Inflammatory macrophage (primary cell): ENCODE measurements around the gene TUBA4A.
"Not testable (repeated sequence)": the region's sequence is repeated elsewhere in the genome, so short reads cannot be mapped to it uniquely, and the experiment has no call there.

ENCODE experiments used
- DNase-seq, 2 donors: peaks; one replicate each; pipeline ENCODE4 v3.0.0-alpha.2; 2020 to 2022
- total RNA-seq, 18 experiments: gene quantifications; one replicate each; lab custom pipeline; 2026; ENCODE audit warnings: mixed read lengths in 6 of 18, inconsistent platforms in 2 of 18; lab: John Stamatoyannopoulos, UW

Gene TUBA4A
- total RNA-seq, result 8.7 to 32.8 (median 21.0) reads per million in 18 experiments

DNA sequence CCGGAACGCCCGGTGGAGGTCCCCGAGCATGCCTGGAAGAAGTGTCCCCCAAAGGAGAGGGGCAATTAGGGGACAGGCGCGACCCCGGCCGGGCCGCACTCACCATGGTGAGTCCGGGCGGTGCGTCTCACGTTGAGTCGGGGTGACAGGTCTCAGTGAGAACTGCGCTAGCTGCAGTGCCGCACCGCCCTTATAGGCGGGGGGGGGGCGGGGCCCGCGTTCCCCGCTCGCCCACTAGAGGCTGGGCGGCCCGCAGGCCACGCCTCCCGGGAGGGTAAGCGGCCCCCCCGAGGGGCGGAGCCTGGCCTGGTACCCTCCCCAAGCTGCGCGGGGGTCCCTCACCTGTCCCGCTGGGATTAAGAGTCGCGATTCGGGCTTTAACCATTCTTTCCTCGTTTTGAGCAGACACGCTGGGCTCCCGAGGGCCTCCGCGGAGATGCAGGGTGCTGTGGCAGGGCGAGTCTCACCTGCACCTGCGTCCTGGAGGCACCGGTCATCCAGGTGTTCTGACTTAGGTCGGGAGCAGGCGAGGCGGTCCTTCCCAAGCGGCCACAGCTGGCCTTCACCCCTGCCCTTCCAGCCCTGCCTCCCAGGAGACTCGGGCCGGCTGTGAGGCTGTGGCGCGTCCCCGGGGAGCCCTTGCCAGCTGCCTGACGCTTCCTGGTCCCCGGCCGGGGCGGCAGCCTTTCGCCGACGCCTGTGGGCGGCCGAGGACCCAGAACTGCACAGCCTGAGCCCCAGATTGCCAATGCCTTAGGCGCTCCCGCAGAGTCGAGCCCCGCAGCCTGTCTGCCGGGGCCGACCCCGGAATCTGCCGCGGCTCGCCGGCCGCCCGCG lies at the start of gene TUBA4A:
Gene TUBA4A (minus strand): TSS at position 166 of the 837 bp plus-strand sequence. CDS start 60 bp downstream, at position 106.
- DNase-seq, result peak; percentile 81 to 90

DNA sequence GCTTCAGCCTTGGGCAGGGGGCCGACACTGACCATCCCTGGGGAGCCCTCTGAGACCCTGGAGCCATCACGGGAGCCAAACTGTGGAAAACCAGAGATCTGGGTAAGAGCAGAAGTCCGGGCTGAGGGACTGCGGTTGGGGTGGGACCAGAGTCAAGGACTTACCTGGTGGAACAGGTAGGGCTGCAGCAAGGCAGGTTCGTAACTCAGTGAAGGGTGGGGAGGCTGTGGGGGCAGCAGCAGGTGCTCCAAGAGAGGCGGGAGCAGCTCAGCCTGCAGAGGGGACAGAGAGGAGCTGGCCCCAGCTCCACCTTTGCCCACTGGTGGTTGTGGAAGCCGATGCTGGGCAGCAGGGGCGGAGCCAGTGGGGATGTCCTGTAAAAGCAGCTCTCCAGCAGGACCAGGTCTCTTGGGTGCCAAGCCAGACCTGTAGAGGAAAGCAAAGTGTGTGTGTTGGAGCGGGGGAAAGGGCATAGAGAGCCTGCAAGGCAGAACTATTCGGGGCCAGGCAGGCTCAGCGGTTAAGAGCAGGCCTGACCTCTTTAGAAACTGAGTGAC lies 48.8 kb upstream of the TUBA4A start:
- no peak for DNase-seq

DNA sequence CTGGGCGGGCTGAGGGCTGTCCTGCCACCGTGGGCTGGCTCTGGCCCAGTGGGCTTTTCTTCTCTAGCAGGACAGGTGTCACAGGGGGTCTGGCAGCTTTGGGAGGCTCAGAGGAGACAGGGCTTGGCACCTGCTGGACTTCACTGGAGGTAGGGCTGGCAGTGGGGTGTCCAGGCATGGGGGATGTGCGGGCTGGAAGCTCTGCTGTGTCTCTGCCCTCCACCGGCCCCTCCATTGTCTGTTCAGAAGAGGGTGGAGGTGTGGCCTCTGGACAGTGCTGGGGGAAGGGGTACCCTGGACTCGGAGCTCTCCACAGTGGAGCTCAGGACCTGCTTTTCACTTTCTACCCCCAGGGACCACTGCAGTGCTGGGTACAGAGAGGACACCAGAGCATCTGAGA lies 46.3 kb upstream of the TUBA4A start:
- no peak for DNase-seq

DNA sequence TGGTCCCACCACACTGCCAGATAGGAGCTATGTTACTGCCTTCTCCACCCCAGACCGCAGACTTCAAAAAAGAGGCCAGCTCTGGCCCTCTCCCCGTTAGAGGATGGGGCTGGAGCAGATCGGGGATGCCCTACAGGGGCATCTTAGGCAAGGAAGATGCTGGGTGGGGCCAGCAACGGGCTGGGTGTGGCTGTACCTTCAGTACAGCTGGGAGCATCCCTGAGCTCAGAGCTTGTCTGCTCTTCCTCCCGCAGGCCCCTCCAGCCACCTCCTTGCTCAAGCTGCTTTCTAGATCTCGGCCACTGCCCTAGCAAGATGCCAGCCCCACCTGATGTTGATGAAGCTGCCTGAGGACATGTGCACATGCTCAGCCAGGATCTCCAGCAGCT lies 45.6 kb upstream of the TUBA4A start:
- DNase-seq, result no peak

DNA sequence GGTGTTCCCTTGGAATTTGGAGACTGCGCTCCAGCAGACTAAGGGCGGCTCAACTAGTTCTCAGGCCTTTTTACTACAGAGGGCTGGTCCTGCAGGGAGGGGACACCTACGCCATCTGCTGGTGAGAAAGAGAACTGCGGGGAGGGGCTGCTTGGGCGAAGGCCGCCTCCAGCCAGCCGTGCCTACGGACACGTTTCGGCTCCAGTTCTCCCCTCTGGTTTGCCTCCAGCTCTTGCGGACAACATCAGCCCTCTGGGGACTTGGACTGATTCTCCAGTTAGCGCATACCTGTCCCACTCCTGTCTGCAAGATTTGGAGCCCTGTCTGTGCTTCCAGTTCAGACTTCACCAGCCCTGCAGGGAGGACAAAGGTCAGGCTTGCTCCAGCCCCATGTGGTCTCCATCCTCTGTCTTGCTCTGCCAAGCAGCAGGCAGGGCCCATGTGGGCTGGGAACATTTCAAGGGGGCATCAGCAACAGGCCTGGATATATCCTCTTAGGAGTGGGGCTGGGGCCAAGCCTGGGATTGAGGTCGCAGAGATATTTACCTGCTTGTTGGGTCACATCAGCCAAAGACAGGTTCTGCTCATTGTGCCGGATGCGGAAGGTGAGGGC lies 45.1 kb upstream of the TUBA4A start:
- peak; percentile 86 to 87 for DNase-seq

DNA sequence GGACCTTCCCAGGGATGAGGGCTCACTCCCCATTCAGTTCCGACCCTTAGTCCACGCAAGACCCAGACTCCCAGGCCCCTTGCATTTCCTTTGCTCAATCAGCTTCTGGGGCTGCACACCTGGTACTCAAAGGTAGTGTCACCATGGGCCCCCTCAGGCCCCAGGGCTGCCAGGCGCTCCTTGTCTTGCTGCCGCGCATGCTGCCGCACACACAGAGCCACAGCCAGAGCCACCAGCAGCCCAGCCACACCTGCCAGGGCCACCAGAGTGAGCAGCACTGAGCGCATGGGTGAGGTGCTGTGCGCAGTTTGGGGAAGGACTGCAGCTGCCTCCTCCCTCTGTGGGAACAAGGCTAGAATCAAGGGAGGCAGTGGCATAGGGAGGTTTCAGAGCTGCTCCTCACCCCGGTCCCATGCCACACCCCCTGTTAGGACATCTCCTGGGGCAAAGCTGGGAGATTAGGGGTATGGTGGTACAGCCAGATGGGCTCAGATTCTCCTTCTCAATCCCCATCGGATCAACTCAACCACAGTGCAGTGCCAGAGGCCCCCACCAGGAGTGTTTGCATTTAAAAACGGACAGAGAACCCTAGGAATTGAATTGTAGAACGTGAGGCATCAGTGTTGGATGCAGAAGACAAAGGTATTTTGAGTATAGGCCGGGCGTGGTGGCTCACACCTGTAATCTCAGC lies 44.2 kb upstream of the TUBA4A start:
- no peak for DNase-seq

DNA sequence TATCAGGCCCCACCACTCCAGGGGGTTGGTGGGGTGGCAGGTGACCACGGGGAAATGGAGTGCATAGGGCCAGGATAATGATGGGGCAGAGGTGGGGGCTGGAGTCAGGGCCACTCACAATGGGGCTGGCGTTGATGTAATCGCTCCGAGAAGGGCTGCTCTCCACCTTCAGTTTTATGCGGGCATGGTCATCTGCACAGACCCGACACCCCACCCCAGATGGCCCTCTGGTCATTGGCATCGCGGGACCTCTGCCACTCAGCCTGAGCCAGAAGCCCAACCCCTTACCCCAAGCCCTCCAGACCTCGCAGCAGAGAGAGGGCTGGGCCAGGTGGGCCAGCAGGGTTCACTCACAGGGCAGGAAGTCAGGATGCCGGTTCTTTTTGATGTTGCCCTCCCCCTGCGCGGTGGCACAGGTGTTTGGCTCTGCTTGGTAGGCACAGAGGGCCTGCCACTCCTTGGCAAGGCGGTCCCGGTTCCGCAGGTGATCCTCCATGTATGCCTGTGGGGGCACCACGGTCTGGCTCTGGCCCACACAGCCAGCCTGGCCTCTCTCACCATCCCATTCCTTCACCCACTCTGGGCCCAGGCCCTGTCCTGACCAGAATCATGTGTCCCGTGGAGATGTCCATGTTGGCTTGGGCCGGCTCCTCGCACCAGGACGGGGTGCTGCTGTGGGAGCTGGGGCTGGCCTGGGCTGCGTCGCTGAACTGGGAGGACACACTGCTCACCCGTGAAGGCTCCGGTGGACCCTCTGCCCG lies 43.1 kb upstream of the TUBA4A start:
- DNase-seq, result no peak

DNA sequence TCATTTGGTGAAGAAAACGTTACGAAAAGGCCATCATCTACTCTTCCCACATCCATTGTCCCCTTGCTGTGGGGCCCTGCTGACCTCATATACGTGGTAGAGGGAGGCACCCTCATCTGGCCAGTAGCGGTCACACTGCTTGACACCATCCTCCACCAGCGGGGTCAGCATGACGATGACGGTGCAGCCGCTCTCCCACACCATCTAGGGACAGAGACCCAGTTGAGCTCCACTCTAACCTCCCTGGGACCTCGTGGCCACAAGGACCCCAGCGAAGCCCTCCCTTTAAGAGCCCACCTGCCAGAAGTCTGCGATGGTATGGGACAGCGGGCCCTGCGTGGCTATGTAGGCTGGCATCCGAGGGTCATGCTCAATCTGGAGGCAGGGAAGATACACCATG lies 42.4 kb upstream of the TUBA4A start:
- DNase-seq, result no peak

DNA sequence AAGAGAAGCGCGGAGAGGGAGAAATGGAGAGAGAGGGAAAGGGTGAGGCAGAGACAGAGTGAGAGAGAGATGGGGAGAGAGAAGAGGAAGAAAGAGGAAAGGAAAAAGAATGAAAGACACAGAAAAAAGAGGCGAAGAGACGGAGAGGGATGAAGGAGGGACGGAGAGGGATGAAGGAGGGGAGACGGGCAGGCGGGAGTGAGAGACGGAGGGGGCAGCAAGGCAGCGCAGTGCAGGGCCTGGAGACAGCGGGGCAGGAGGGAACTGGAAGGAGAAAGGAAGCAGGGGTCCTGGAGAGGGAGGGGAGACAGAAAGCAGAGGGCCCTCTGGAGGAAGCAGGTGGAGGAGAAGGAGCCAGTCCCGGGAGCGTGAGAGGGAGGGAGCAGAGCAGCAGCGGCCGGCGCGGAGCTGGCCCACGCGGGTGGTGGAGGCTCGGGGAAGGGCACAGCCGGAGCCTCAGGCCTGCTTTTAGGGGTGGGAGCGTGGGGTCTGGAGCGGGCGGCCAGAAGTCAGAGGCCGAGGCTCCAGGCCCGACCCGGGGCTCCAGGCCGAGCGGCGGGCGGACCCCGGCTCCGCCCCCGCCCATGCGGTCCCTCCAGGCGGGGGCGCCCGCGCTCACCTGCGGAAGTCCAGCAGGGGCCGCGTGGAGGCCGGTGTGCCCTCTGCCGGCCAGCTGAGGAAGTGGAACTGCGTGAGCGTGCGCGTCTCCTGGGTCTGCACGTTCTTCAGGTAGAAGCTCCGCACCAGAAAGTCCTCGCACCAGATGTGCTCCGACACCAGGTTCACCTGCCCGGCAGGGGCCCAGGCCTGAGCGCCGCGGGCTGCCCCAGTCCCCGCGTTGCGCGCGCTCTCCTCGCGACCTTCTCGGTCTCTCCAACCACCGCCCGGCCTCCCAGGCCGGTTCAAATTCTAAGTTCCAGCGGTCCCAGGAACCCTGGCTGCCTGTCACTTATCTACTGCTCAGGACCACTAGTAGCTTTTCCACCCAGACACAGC lies 40.9 kb upstream of the TUBA4A start:
- peak; percentile 68 to 82 for DNase-seq

DNA sequence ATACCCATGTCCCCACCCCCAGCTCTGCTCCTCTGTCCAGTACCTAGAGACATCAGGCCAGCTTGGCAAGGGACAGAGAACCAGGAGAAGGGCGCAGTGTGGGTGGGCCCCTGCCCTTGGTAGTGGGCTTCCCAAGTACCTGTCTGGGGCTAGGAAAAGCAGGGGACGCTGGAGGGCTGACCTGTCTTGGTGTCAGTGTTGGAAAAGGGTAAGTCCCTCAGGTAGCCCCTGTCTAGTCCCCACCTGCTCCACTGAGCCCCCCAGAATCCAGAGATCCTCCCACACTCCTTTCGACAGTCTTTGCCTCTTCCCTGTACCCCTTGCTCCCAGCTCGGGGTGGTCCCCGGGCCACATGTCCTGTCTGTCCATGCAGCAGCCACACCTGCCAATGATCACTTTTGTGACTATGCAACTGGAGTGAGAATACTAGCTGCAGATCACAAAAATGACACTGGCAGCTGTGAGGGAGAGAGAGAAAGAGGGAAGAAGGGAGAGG lies 40.1 kb upstream of the TUBA4A start:
- no peak for DNase-seq

DNA sequence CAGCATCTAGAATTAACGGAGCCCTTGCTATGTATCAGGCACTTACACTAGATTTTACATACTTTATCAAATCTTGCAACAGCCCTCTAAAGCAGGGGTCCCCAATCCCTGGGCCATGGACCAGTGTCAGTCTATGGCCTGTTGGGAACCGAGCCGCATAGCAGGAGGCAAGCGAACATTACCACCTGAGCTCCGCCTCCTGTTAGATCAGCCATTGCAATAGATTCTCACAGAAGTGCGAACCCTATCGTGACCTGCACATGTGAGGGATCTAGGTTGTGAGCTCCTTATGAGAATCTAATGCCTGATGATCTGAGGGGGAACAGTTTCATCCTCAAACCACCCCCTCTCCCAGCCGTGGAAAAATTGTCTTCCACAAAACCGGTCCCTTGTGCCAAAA lies 38.9 kb upstream of the TUBA4A start:
- no peak for DNase-seq

DNA sequence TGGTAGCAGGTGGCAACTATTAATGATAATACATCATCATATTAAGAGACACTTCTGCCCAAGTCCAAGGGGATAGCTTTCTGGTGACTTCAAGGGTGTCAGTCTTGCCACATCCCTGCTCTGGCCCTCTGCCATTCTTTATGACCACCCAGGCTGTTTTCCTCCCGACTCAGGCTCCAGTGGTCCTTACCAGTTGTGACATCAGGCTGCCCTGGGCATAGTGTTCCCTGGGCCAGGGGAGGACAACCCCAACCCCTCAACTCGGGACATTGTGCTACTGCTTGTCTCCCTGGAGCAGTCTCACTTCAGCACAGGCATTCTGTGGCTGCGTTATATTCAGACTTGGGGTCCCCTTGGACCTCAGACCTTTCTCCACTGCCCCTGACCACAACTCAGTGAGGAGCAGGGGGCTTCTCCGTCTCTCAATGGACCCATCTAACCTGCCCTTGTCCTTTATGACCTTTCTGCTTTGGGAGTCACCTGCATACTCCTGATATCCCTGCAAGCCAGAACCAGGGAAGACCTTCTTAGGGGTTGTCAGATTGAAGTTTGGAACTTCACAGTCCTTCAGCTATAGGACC lies 38.3 kb upstream of the TUBA4A start:
- DNase-seq, result no peak

DNA sequence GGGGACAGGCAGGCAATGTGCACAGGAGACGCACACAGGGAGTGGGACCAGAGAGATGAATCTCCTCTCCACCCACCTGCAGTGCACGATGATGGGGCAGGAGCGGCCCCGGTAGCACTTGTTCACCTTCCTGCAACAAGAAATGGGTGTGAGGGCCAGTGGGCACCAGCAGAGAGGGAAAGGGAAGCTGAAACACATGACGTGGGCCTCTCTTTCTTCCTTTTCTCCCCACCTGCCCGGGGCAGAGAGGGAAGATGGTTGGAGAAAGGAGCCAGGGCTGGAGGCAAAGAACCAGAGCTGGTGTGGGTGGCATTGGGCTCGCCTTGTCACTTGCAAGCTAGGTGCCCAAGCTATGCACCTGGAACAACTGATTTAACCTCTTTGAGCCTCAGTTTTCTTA lies 37.7 kb upstream of the TUBA4A start:
- DNase-seq, result no peak

DNA sequence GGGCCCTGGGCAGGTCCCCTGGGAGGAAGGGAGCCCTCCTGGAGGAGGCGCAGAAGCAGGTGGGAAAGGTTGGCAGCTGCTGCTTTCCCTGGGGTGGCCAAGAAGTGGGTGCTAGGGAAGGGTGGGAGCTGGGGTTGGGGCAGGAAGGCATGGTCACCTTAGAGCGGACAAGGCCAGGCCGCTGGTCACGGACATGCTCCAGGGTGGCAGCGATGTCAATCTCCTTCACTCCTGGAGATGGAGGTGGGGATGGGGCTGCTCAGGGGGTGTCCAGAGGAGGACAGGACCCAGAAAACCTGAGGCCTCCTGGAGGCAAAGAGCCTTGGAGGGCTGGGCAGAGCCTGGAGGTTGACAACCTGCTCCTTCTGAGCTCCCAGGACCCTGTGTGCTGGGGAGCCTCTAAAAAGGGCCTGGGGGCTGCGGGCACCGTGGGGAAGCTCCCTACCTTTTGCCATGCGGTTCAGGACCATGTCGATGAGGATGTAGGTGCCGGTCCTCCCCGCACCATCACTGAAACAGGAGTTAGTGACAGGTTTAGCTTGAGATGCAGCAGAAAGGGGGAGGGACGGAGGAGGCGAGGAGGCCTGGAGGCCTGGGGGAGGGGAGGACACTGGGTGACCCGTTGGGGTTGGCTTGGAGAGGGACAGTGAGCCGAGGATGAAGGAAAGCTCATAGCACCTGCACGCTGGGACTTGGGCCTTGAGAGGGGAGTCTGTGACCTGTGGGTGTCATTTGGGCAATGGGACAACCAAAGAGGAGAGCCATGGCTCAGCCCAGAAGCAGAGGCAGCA lies 36.9 kb upstream of the TUBA4A start:
- DNase-seq, result no peak

DNA sequence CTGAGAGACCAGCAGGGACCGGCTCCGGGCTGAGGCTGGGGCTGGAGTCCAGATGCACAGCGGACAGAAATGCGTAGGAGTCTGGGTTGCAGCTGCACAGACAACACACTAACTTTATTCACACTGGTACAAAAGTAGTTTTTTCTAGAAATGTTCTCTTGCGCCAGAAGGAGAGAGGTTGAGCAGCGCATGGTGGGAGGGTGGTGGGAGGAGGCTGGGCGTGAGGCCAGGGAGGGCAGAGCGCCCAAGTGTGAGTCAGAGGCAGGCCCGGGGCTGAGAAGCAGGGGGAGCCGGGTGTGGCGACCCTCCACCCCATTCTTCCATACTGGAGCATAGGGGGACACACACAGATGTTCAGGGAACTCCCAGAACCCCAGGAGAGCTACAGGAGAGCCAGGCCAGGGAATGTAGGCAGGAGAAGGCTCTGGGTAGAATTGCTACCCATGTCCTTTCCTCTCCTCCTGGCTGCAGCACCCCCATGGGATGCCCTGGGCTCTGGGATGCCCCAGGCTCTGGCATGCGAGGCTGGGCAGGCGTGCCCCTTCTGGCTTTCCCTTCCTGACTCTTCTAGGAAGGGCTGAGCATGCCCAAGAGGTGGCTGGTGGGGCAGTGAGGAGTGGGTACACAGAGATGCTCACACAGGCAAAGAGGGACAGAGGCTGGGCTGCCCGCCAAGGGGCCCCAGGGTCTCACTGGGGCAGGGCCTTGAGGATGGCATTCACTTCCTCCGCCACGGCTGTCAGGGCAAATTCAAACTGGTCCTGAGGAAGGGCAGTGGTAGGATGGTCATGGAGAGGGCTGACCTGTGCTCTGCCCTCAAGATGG lies 36.0 kb upstream of the TUBA4A start:
- peak; percentile 33 to 55 for DNase-seq

DNA sequence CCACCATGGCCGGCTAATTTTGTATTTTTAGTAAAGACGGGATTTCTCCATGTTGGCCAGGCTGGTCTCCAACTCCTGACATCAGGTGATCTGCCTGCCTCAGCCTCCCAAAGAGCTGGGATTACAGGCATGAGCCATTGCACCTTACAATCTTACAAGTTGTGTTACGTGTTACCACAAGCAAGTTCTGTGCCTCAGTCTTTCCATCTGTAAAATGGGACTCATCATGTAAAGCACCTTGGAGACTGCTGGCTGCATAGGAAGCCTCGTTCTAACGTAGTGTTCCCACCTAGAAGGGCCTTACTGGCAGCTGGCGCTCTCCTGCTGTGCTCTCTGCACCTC lies 35.4 kb upstream of the TUBA4A start:
- DNase-seq, result no peak

DNA sequence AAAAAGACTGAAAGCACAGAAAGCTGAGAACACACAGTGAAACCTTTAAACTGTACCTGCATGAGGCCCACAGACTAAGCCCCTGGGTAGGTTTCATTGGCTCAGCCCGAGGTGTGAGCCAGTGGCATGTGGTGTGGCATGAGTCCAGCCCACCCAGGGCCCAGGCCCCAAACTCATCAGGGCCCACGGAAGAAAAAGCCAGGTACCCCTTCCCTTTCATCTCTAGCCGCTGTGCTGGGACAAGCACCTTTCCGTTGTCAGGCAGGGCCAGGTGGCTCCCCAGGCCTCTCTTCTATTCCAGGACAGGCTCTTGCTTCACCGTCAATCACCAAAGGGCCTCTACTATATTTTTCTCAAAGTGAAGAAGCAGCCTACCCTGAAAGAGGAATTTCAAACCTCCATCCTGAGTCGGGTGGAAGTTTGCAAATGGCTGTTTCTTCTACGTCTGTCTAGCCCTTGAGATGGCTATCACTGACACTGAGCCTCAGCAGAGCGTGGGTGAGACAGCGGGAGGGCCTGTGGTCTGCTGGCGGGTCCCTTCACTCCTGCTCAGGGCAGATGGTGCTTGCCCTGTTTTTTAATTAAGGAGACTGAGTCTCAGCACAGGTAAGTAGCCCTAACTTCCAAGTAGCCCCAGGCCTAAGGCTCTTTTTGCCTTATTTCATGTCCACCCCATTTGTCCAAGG lies 34.0 kb upstream of the TUBA4A start:
- DNase-seq, result no peak

DNA sequence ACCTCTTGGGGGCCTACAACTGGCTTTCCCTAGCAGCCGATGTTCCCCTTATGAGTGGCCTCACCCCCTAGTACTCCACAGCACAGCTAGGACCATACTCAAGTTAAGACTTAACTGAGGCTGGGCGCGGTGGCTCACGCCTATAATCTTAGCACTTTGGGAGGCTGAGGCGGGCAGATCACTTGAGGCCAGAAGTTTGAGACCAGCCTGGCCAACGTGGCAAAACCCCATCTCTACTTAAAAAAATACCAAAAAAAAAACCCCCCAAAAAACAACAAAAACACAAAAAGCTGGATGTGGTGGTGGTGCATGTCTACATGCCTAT lies 33.4 kb upstream of the TUBA4A start:
- DNase-seq, result not testable (repeated sequence)
